IPS-18c (cell line): ENCODE data around the gene IL22RA2.
"Not testable (repeated sequence)": the region's sequence is repeated elsewhere in the genome, so short reads cannot be mapped to it uniquely, and the experiment has no call there.

Source experiments
- H3K4me3 ChIP-seq: 2 replicates; pipeline ENCODE4 v1.7.0; 2013; ENCODE audit warnings: low read depth, mild to moderate bottlenecking, low read length, moderate library complexity; ENCODE audit not compliant: insufficient read depth
- H3K9me3 ChIP-seq: one replicate; pipeline ENCODE4 v1.6.1; 2013; ENCODE audit warnings: mild to moderate bottlenecking, low read length, moderate library complexity; ENCODE audit not compliant: control insufficient read depth, insufficient read depth

IL22RA2 gene

GRCh38 chr6:137116807-137117206, 56.6 kb downstream of the IL22RA2 start:
- Histone ChIP-seq H3K4me3 (no peak overlapping the region), H3K9me3 (peaks cover 9% of the 10 kb centered on the region)

GRCh38 chr6:137115658-137116057, 57.8 kb downstream of the IL22RA2 start:
- Histone ChIP-seq H3K9me3 (peaks cover 9% of the 10 kb centered on the region), H3K4me3 (no peak overlapping the region)

- H3K4me3 ChIP-seq: no peak overlapping the region
Observed at GRCh38 chr6:137112067-137112355, 61.4 kb downstream of the IL22RA2 start.

GRCh38 chr6:137111296-137112066, 62.0 kb downstream of the IL22RA2 start:
- Histone ChIP-seq H3K9me3 (no peaks in the 10 kb centered on the region), H3K4me3 (no peak overlapping the region)

More at GRCh38 chr6:137112067-137112355, 61.4 kb downstream of the IL22RA2 start:
- H3K9me3 ChIP-seq: no peaks in the 10 kb centered on the region

- no peak overlapping the region for H3K4me3 ChIP-seq
- no peaks in the 10 kb centered on the region for H3K9me3 ChIP-seq
Observed at GRCh38 chr6:137107767-137108105, 65.7 kb downstream of the IL22RA2 start.

- not testable (repeated sequence) for H3K4me3 ChIP-seq, H3K9me3 ChIP-seq
Observed at GRCh38 chr6:137107047-137107766, 66.2 kb downstream of the IL22RA2 start.

GRCh38 chr6:137106183-137106582, 67.3 kb downstream of the IL22RA2 start:
- Histone ChIP-seq H3K4me3 (no peak overlapping the region), H3K9me3 (no peaks in the 10 kb centered on the region)

- Histone ChIP-seq H3K9me3 (no peaks in the 10 kb centered on the region), H3K4me3 (no peak overlapping the region)
Observed at GRCh38 chr6:137105375-137105774, 68.1 kb downstream of the IL22RA2 start.

- Histone ChIP-seq H3K9me3 (no peaks in the 10 kb centered on the region), H3K4me3 (no peak overlapping the region)
Observed at GRCh38 chr6:137104926-137105325, 68.5 kb downstream of the IL22RA2 start.

GRCh38 chr6:137102851-137103492, 70.5 kb downstream of the IL22RA2 start:
- H3K4me3 ChIP-seq: no peak overlapping the region

GRCh38 chr6:137102050-137102848, 71.2 kb downstream of the IL22RA2 start:
- no peak overlapping the region for H3K4me3 ChIP-seq
- no peaks in the 10 kb centered on the region for H3K9me3 ChIP-seq

More at GRCh38 chr6:137102851-137103492, 70.5 kb downstream of the IL22RA2 start:
- no peaks in the 10 kb centered on the region for H3K9me3 ChIP-seq

GRCh38 chr6:137099689-137100403, 73.6 kb downstream of the IL22RA2 start:
- Histone ChIP-seq H3K9me3 (no peaks in the 10 kb centered on the region), H3K4me3 (no peak overlapping the region)

- Histone ChIP-seq H3K9me3 (no peaks in the 10 kb centered on the region), H3K4me3 (no peak overlapping the region)
Observed at GRCh38 chr6:137097526-137097925, 75.9 kb downstream of the IL22RA2 start.

- no peaks in the 10 kb centered on the region for H3K9me3 ChIP-seq
- H3K4me3 ChIP-seq: no peak overlapping the region
Observed at GRCh38 chr6:137097057-137097456, 76.4 kb downstream of the IL22RA2 start.

GRCh38 chr6:137095651-137096238, 77.7 kb downstream of the IL22RA2 start:
- Histone ChIP-seq H3K4me3 (no peak overlapping the region), H3K9me3 (no peaks in the 10 kb centered on the region)

GRCh38 chr6:137095093-137095492, 78.4 kb downstream of the IL22RA2 start:
- Histone ChIP-seq H3K4me3 (no peak overlapping the region), H3K9me3 (no peaks in the 10 kb centered on the region)
